GM23338 (cell line): ENCODE results near the gene NPHP4. TPM values are rescaled to one million over a fixed set of nuclear protein-coding genes. Genes with fewer than 3 reads are reported as not detected.

ENCODE experiments used
- ATAC-seq: fragments of 200-7000 bp; cut with Tn5 transposase; 3 replicates; pipeline ENCODE4 v1.9.1; 2020
- DNase-seq: peaks from one replicate; pipeline ENCODE4 v3.0.0-alpha.2; 2015; ENCODE audit warnings: low spot score
- H2AFZ ChIP-seq: fragments of 200-600 bp; sonication (generic); 2 replicates; pipeline ENCODE4 v1.8.0; 2016; ENCODE audit warnings: antibody characterized with exemption, mild to moderate bottlenecking, moderate library complexity
- H3F3A ChIP-seq: fragments of 200-600 bp; sonication (generic); replicated peaks from 2 replicates; pipeline ENCODE4 v1.8.0; 2017; ENCODE audit warnings: antibody characterized with exemption, mixed run types, low read depth
- H3K27ac ChIP-seq: fragments of 200-600 bp; sonication (generic); 2 replicates; pipeline ENCODE4 v1.6.1; 2016; ENCODE audit warnings: low read depth
- H3K27me3 ChIP-seq: fragments of 200-600 bp; sonication (generic); 2 replicates; pipeline ENCODE4 v1.8.0; 2016; ENCODE audit warnings: mild to moderate bottlenecking, mixed run types, moderate library complexity; ENCODE audit not compliant: insufficient read depth
- H3K36me3 ChIP-seq: fragments of 200-600 bp; sonication (generic); 2 replicates; pipeline ENCODE4 v1.8.0; 2016; ENCODE audit warnings: mild to moderate bottlenecking; ENCODE audit not compliant: insufficient read depth
- H3K4me1 ChIP-seq: fragments of 200-600 bp; sonication (generic); 2 replicates; pipeline ENCODE4 v1.8.0; 2016; ENCODE audit warnings: mild to moderate bottlenecking, moderate library complexity; ENCODE audit not compliant: insufficient read depth
- H3K4me2 ChIP-seq: fragments of 200-600 bp; sonication (generic); 2 replicates; pipeline ENCODE4 v1.7.1; 2017; ENCODE audit warnings: mixed run types
- H3K4me3 ChIP-seq: fragments of 200-600 bp; sonication (generic); 2 replicates; pipeline ENCODE4 v1.6.1; 2016; ENCODE audit warnings: mixed run types
- H3K79me2 ChIP-seq: fragments of 200-600 bp; sonication (generic); replicated peaks from 2 replicates; pipeline ENCODE4 v1.8.0; 2017; ENCODE audit warnings: mild to moderate bottlenecking; ENCODE audit not compliant: insufficient read depth
- H3K9me2 ChIP-seq: fragments of 200-600 bp; sonication (generic); 2 replicates; pipeline ENCODE4 v1.8.0; 2017; ENCODE audit not compliant: insufficient read depth
- H4K20me1 ChIP-seq: fragments of 200-600 bp; sonication (generic); replicated peaks from 2 replicates; pipeline ENCODE4 v1.8.0; 2017; ENCODE audit warnings: mild to moderate bottlenecking; ENCODE audit not compliant: insufficient read depth
- H3K27ac Mint-ChIP-seq: 2 replicates; pipeline ENCODE4 v1.8.0; 2020; ENCODE audit warnings: inconsistent platforms, mild to moderate bottlenecking, moderate library complexity, mixed read lengths
- H3K27me3 Mint-ChIP-seq: 3 replicates; pipeline ENCODE4 v1.8.0; 2022; ENCODE audit warnings: low read depth, mild to moderate bottlenecking, moderate library complexity, mixed read lengths, inconsistent platforms; ENCODE audit not compliant: insufficient read depth, poor library complexity
- H3K36me3 Mint-ChIP-seq: 3 replicates; pipeline ENCODE4 v1.8.0; 2021; ENCODE audit warnings: low read depth, mild to moderate bottlenecking, inconsistent platforms, moderate library complexity, mixed read lengths
- H3K4me1 Mint-ChIP-seq: 3 replicates; pipeline ENCODE4 v1.8.0; 2020; ENCODE audit warnings: mild to moderate bottlenecking, inconsistent platforms, mixed read lengths
- H3K4me3 Mint-ChIP-seq: 3 replicates; pipeline ENCODE4 v1.8.0; 2021; ENCODE audit warnings: moderate library complexity, mild to moderate bottlenecking, inconsistent platforms, mixed read lengths
- H3K9me3 Mint-ChIP-seq: 3 replicates; pipeline ENCODE4 v1.8.0; 2020; ENCODE audit warnings: moderate library complexity, mild to moderate bottlenecking, inconsistent platforms, mixed read lengths
- CREB1 ChIP-seq: fragments of 250-450 bp; sonication (Bioruptor Pico); IDR thresholded peaks from 2 replicates; pipeline ENCODE4 v1.5.0; 2020; ENCODE audit warnings: low read depth, mild to moderate bottlenecking, moderate library complexity
- ETS1 ChIP-seq: IDR thresholded peaks from 2 replicates; pipeline ENCODE4 v1.6.1; 2016; ENCODE audit warnings: antibody characterized with exemption
- EZH2 ChIP-seq: fragments of 200-600 bp; sonication (generic); IDR thresholded peaks from one replicate; pipeline ENCODE4 v1.8.0; 2017; ENCODE audit warnings: antibody characterized with exemption, mild to moderate bottlenecking, low read depth; ENCODE audit not compliant: unreplicated experiment
- EZH2phosphoT487 ChIP-seq: fragments of 200-600 bp; sonication (generic); IDR thresholded peaks from one replicate; pipeline ENCODE4 v1.8.1; 2018; ENCODE audit warnings: antibody characterized with exemption; ENCODE audit not compliant: unreplicated experiment
- JUNB ChIP-seq: IDR thresholded peaks from one replicate; pipeline ENCODE4 v1.6.1; 2016; ENCODE audit warnings: antibody characterized with exemption; ENCODE audit not compliant: unreplicated experiment
- NANOG ChIP-seq: IDR thresholded peaks from 2 replicates; pipeline ENCODE4 v1.6.1; 2016; ENCODE audit warnings: antibody characterized with exemption, borderline replicate concordance
- POLR2AphosphoS5 ChIP-seq: IDR thresholded peaks from 2 replicates; pipeline ENCODE4 v1.6.1; 2016; ENCODE audit warnings: antibody characterized with exemption, low read depth
- STAT1 ChIP-seq: IDR thresholded peaks from one replicate; pipeline ENCODE4 v1.6.1; 2016; ENCODE audit warnings: antibody characterized with exemption; ENCODE audit not compliant: unreplicated experiment
- ZNF114 ChIP-seq: fragments of 250-450 bp; sonication (Bioruptor Pico); IDR thresholded peaks from 2 replicates; pipeline ENCODE4 v1.5.0; 2020; ENCODE audit warnings: mild to moderate bottlenecking, moderate library complexity
- ZNF331 ChIP-seq: fragments of 250-450 bp; sonication (Bioruptor Pico); IDR thresholded peaks from 2 replicates; pipeline ENCODE4 v1.5.0; 2020; ENCODE audit warnings: low read depth, mild to moderate bottlenecking, moderate library complexity
- ZNF462 ChIP-seq: fragments of 250-450 bp; sonication (Bioruptor Pico); IDR thresholded peaks from 2 replicates; pipeline ENCODE4 v1.5.0; 2020; ENCODE audit warnings: mild to moderate bottlenecking, moderate library complexity
- polyA plus RNA-seq: library from polyadenylated mRNA; unstranded; fragments of >200 nt; fragmentation: Nextera tagmentation; extraction: Ambion mirVana; gene quantifications from 2 replicates; pipeline ENCODE4 v1.2.1, GENCODE V29; 2016
- total RNA-seq: library from RNA; depleted of rRNA; stranded (reverse); fragments of >200 nt; shearing (Covaris generic); gene quantifications from 2 replicates; pipeline ENCODE4 v1.2.3, GENCODE V29; 2014
- TF ChIP-seq, protein P1 (sequence below), 2 experiments: fragments of 200-600 bp in 1 of 2; sonication (generic) in 1 of 2; conservative IDR thresholded peaks; 2 replicates each; pipeline versions ENCODE4 v1.5.1 to v1.6.1; 2016 to 2017; ENCODE audit warnings: antibody characterized with exemption in 2 of 2, low read depth in 2 of 2, mild to moderate bottlenecking in 2 of 2, moderate library complexity in 1 of 2
- TF ChIP-seq, protein P2 (sequence below): IDR thresholded peaks from one replicate; pipeline ENCODE4 v1.6.1; 2018; ENCODE audit warnings: antibody characterized with exemption; ENCODE audit not compliant: unreplicated experiment

The NPHP4 gene
- total and polyA plus RNA-seq, 2 experiments from 2014 or later: 2.5 to 12.4 TPM

GRCh38 chr1:5907966-5908365 lies 84.3 kb downstream of the NPHP4 start:
- no peaks in the 10 kb centered on the region for H3K27me3 ChIP-seq
- no peaks in the 10 kb centered on the region for H3K36me3 ChIP-seq
- Mint-ChIP-seq H3K4me1 (peaks cover 6% of the 10 kb centered on the region; the same call in 1 of the 3 replicates), H3K36me3 (no peaks in the 10 kb centered on the region), H3K4me3 (no peak overlapping the region), H3K9me3 (no peaks in the 10 kb centered on the region), H3K27ac (no peak overlapping the region), H3K27me3 (peaks cover 11% of the 10 kb centered on the region)
- H3K27ac ChIP-seq: no peak overlapping the region
- DNase-seq: no peak
- H3K4me3 ChIP-seq: no peak overlapping the region
- no peaks in the 10 kb centered on the region for H3K9me2 ChIP-seq
- H2AFZ ChIP-seq: no peak overlapping the region
- no peak for TF ChIP-seq CREB1 (CRISPR knock-in tag)
- no peak for TF ChIP-seq ETS1
- no peak for TF ChIP-seq POLR2AphosphoS5
- TF ChIP-seq ZNF114 (CRISPR knock-in tag): no peak
- TF ChIP-seq NANOG: no peak
- TF ChIP-seq ZNF331 (CRISPR knock-in tag): no peak
- TF ChIP-seq ZNF462 (CRISPR knock-in tag): no peak
- no peak for TF ChIP-seq JUNB
- TF ChIP-seq, protein P1, sequence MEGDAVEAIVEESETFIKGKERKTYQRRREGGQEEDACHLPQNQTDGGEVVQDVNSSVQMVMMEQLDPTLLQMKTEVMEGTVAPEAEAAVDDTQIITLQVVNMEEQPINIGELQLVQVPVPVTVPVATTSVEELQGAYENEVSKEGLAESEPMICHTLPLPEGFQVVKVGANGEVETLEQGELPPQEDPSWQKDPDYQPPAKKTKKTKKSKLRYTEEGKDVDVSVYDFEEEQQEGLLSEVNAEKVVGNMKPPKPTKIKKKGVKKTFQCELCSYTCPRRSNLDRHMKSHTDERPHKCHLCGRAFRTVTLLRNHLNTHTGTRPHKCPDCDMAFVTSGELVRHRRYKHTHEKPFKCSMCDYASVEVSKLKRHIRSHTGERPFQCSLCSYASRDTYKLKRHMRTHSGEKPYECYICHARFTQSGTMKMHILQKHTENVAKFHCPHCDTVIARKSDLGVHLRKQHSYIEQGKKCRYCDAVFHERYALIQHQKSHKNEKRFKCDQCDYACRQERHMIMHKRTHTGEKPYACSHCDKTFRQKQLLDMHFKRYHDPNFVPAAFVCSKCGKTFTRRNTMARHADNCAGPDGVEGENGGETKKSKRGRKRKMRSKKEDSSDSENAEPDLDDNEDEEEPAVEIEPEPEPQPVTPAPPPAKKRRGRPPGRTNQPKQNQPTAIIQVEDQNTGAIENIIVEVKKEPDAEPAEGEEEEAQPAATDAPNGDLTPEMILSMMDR (conservative IDR thresholded peaks at IDR 0.05; ENCODE audit: low read depth in 2 of 2): no peak
- TF ChIP-seq EZH2phosphoT487: no peak
- TF ChIP-seq EZH2: no peak
- no peak for TF ChIP-seq STAT1
- TF ChIP-seq, protein P2, sequence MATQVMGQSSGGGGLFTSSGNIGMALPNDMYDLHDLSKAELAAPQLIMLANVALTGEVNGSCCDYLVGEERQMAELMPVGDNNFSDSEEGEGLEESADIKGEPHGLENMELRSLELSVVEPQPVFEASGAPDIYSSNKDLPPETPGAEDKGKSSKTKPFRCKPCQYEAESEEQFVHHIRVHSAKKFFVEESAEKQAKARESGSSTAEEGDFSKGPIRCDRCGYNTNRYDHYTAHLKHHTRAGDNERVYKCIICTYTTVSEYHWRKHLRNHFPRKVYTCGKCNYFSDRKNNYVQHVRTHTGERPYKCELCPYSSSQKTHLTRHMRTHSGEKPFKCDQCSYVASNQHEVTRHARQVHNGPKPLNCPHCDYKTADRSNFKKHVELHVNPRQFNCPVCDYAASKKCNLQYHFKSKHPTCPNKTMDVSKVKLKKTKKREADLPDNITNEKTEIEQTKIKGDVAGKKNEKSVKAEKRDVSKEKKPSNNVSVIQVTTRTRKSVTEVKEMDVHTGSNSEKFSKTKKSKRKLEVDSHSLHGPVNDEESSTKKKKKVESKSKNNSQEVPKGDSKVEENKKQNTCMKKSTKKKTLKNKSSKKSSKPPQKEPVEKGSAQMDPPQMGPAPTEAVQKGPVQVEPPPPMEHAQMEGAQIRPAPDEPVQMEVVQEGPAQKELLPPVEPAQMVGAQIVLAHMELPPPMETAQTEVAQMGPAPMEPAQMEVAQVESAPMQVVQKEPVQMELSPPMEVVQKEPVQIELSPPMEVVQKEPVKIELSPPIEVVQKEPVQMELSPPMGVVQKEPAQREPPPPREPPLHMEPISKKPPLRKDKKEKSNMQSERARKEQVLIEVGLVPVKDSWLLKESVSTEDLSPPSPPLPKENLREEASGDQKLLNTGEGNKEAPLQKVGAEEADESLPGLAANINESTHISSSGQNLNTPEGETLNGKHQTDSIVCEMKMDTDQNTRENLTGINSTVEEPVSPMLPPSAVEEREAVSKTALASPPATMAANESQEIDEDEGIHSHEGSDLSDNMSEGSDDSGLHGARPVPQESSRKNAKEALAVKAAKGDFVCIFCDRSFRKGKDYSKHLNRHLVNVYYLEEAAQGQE: no peak
- H3K4me2 ChIP-seq: no peak overlapping the region
- no peaks in the 10 kb centered on the region for H3K79me2 ChIP-seq
- no peaks in the 10 kb centered on the region for H3K4me1 ChIP-seq
- H3F3A ChIP-seq: no peaks in the 10 kb centered on the region
- no peaks in the 10 kb centered on the region for H4K20me1 ChIP-seq
- ATAC-seq: no peak
